GM12874 (cell line): Measurements from ENCODE around the gene CCDC184.

Experiments used
- TF ChIP-seq, protein P1 (sequence below): IDR thresholded peaks from 2 replicates; pipeline ENCODE4 v1.5.1; 2011; ENCODE audit warnings: low read depth, mild to moderate bottlenecking, control low read depth, low read length, moderate library complexity; ENCODE audit not compliant: insufficient read depth

Gene CCDC184

DNA sequence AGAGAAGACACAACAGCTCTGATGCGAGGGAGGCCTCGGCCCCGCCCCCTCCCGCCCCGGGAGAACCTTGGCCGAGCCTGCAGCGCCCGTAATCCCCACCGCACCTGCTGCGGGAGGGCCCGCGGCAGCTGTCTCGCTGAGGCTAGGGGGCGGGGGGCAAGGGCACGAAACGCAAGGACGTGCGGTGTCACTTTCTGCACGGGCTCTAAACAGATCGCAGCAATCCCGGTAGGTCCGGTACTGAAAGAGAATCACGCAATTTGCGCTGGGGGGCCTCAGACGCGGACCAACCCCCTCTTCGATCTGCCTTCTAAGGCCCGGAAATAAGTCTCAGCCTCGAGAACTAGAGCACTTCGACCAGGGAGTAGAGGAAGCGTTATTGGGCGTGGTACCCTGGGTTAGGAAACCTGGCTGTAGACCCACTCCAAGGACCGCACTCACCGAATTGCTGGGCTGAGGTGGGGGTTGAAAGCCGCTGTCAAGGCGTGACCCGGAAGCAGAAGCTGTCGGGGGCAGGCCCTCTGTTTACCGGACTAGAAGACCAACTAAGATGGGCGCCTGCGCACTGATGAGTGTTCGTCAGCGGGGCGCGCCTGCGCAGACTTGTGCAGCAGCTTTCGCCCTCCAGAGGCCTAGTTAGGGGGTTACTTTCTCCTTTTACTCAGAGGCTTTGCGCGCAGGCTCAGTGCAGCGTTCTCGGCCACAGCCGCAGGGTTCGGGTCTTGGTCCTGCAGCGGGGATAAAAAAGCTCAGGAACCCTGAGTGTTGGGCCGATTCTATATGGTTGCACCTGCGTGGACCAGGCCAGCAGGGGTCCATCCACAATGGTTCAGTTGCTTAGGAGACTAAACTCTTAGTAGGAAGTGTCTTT lies 26.2 kb upstream of the CCDC184 start, which contains the start of gene ASB8:
TSS of gene ASB8 (minus strand) at position 498 of the 871 bp plus-strand sequence. CDS start 4,019 bp downstream, outside the sequence.
- TF ChIP-seq, protein P1, sequence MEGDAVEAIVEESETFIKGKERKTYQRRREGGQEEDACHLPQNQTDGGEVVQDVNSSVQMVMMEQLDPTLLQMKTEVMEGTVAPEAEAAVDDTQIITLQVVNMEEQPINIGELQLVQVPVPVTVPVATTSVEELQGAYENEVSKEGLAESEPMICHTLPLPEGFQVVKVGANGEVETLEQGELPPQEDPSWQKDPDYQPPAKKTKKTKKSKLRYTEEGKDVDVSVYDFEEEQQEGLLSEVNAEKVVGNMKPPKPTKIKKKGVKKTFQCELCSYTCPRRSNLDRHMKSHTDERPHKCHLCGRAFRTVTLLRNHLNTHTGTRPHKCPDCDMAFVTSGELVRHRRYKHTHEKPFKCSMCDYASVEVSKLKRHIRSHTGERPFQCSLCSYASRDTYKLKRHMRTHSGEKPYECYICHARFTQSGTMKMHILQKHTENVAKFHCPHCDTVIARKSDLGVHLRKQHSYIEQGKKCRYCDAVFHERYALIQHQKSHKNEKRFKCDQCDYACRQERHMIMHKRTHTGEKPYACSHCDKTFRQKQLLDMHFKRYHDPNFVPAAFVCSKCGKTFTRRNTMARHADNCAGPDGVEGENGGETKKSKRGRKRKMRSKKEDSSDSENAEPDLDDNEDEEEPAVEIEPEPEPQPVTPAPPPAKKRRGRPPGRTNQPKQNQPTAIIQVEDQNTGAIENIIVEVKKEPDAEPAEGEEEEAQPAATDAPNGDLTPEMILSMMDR = peak; percentile 58

DNA sequence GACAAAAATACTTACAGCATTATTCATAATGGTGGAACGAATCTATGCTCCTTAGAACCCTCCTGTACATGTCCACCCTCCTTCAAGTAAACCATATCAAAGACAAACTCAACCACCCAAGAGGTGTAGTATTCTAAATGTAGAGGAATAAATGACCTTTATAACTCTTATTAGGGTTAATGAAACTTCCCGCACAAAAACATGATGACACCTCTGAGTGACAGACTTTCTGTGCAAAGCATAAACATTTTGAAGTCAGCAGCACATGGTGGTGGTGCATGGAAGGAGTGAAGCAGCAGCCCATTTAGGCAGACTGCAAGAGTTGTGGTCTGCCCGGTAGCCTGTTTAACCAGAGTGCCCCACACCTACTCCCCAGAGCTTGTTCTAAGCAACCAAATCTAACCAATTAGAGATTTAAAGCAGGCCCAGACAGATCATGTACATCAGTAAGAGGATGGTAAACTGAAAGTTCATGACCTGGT lies 25.5 kb upstream of the CCDC184 start:
- TF ChIP-seq, protein P1 = no peak

DNA sequence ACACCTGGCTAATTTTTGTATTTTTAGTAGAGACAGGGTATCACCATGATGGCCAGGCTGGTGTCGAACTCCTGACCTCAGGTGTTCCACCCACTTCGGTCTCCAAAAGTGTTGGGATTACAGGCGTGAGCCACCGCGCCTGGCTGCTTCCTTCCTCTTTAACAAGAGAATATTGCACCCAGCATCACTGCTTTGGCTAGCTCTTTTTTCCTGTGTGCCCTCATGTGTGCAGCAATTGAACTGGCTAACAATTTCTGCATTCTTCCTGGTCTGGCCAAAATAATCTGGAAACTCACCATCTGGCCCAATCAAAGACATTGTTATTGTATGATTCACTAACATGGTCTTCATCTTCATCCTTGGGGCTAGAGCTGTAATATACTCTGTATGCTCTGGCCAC lies 23.4 kb upstream of the CCDC184 start:
- TF ChIP-seq, protein P1 = no peak

DNA sequence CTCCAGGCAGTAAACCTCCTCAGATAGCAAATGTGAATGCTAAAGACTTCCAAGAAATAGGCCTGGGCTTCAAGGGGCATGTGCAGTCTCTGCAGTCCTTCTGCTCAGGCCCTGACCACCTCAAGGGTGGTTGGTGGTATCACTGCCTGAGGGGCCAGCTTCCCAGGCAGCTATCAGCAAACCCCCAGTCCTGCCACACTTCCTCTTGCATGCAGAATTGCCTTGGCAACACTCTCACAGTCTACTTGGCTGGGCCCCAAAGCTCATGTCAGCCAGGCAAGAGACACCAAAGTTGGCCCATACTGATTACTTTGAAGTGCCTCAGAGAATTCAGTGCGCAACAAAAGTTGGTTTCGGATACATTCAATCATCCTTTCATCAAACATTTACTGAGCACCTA lies 22.6 kb upstream of the CCDC184 start:
- TF ChIP-seq, protein P1 = no peak

DNA sequence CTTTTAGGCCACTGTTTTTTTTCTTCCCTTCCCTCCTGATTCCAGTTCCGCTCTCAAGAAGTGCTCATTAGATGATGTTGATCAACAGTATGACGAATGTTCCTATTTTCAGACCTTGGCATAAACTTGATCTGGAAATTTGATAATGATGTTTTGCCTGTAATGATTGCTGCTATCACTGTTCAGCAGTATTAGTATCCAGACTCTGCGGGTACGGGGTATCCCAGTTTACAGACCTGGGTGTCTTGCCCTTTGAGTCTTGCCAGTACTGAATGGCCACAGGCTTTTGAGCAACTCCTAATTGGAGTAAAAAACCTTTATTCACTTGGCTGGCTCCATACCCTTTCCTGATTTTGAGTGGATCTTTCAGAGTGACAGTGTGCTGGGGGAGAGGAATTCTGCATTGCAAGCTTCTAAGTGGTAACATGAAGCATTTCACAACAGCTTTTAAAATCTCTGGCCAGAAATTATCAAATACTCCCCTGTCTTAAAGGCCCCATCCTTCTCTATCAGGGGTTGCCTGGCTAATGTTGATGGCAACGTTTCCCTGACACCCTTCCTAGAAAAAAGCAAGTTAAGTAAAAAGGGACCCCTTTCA lies 20.2 kb upstream of the CCDC184 start:
- TF ChIP-seq, protein P1 = no peak

DNA sequence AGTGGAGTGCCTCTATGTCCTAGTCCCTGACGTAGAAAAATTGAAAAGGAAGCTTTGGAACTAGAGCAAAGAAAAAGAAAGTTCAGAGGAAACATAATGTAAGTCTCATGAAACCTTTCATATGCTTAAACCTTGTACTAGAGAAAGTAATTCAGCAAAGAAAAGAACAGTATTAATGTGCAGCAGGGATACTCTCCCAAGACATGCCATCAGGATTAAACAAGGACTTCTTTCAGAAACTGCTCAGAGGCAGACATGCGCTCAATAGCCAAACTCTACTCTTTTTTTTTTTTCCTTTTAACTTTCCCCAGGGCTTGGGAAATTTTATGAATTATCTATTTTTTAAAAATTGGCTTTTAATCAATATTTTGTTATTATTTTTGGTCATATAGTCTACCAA lies 19.0 kb upstream of the CCDC184 start:
- TF ChIP-seq, protein P1 = no peak

DNA sequence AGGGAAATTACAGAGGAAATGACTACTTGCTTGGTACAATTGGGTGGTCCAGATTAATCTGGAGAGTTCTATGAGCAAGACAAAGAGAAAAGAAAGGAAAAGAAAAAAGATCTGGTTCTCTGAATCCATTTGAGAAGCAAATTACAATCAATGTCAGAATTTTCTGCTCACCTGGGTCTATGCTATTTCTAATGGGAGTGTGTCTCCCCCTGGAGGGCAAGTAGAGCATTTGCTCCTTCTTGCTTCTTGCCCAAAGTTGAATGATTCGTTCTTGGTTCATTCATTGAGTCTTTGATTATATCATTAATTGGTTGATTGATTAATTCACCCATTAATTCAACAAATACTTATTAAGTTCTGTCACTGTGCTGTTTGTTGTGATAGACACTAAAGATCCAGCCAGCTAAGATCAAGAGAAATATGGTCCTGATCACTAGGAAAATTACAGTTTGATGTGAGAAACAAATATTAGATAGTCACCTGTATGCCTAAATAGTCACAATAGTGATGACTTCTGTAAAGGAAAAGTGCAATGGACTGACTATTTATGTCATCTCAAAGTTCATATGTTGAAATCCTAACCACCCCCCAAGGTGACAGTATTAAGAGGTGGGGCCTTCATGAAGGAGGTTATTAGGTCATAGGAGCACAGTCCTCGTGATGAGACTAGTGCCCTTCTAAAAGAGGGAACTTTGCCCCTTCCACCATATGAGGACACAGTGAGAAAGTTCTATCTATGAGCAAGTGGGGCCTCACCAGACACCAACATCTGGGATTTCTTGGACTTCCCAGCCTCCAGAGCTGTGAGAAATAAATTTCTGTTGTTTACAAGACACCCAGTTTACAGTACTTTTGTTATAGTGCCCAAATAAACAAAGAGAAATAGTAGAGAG lies 18.1 kb upstream of the CCDC184 start:
- TF ChIP-seq, protein P1 = peak; percentile 83
